ENCODE measurements around the gene THSD7B.

DNA sequence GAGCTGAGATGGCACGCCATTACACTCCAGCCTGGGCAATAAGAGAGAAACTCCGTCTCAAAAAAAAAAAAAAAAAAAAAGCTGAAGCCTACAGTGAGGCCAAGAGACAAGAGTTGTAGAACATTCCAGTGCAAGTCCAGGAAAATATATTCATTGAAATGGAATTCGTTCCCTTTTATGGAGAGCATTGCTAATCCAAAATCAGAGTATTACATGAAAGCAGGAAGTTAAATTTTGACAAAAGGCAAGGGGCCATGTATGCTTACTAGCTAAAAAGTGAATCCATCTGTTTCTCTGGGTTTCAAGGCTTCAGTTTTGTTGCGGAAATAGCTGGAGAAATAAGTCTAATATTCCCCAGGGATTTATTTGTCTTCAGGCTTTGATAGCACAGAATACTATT, 471.7 kb downstream of the THSD7B start:
- TF ChIP-seq POLR2A (IDR thresholded peaks at IDR 0.05): no peak
- TF ChIP-seq, protein P1, sequence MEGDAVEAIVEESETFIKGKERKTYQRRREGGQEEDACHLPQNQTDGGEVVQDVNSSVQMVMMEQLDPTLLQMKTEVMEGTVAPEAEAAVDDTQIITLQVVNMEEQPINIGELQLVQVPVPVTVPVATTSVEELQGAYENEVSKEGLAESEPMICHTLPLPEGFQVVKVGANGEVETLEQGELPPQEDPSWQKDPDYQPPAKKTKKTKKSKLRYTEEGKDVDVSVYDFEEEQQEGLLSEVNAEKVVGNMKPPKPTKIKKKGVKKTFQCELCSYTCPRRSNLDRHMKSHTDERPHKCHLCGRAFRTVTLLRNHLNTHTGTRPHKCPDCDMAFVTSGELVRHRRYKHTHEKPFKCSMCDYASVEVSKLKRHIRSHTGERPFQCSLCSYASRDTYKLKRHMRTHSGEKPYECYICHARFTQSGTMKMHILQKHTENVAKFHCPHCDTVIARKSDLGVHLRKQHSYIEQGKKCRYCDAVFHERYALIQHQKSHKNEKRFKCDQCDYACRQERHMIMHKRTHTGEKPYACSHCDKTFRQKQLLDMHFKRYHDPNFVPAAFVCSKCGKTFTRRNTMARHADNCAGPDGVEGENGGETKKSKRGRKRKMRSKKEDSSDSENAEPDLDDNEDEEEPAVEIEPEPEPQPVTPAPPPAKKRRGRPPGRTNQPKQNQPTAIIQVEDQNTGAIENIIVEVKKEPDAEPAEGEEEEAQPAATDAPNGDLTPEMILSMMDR (IDR thresholded peaks at IDR 0.05): no peak
